ENCODE measurements around the gene PIK3C2G.
"Not testable (repeated sequence)": the region's sequence is repeated elsewhere in the genome, so short reads cannot be mapped to it uniquely, and the experiment has no call there.

PIK3C2G gene, protein sequence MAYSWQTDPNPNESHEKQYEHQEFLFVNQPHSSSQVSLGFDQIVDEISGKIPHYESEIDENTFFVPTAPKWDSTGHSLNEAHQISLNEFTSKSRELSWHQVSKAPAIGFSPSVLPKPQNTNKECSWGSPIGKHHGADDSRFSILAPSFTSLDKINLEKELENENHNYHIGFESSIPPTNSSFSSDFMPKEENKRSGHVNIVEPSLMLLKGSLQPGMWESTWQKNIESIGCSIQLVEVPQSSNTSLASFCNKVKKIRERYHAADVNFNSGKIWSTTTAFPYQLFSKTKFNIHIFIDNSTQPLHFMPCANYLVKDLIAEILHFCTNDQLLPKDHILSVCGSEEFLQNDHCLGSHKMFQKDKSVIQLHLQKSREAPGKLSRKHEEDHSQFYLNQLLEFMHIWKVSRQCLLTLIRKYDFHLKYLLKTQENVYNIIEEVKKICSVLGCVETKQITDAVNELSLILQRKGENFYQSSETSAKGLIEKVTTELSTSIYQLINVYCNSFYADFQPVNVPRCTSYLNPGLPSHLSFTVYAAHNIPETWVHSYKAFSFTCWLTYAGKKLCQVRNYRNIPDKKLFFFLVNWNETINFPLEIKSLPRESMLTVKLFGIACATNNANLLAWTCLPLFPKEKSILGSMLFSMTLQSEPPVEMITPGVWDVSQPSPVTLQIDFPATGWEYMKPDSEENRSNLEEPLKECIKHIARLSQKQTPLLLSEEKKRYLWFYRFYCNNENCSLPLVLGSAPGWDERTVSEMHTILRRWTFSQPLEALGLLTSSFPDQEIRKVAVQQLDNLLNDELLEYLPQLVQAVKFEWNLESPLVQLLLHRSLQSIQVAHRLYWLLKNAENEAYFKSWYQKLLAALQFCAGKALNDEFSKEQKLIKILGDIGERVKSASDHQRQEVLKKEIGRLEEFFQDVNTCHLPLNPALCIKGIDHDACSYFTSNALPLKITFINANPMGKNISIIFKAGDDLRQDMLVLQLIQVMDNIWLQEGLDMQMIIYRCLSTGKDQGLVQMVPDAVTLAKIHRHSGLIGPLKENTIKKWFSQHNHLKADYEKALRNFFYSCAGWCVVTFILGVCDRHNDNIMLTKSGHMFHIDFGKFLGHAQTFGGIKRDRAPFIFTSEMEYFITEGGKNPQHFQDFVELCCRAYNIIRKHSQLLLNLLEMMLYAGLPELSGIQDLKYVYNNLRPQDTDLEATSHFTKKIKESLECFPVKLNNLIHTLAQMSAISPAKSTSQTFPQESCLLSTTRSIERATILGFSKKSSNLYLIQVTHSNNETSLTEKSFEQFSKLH (N-terminal part only)

DNA sequence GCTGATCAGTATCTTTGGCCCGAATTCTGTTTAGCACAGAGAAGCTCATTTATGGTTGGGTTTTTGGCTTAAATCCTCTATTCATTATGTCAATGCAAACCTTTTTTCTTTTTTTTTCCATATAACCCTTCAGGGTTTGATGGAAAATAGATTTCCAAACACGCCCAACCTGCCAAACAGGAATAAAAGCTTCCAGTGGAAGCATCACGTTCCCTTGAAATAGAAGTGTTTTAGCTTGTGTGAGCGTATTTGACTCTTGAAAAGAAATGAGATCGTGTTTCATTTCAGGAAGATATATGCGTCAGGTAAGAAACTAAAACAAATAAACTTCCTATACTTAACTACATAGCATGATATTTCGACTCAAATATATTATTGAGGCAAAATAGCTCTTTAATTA, at the start of gene PIK3C2G:
Gene PIK3C2G (plus strand): TSS at position 246 of the 400 bp plus-strand sequence. CDS start 20,564 bp downstream, outside the sequence.
- no peak for DNase-seq (ENCODE audit: low spot score)

DNA sequence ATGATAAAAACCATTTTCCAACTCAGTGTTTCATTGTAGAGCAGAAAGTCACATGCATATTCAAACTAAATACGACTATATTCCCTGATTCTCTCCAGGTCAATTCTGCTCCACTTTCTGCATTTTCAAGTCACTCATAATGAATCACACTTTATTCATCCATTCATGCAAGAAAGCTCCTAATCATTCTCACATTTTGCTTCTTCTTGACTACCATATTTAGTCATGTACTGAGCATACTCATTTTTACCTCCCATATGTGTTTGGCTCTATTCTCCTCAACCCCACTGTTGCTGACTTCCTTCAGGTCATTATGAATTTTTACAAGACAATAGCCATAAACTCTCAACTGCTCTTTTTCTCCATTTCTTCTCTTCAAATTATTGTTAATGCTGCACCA, 43.4 kb upstream of the PIK3C2G start:
- DNase-seq (ENCODE audit: low spot score), result no peak

DNA sequence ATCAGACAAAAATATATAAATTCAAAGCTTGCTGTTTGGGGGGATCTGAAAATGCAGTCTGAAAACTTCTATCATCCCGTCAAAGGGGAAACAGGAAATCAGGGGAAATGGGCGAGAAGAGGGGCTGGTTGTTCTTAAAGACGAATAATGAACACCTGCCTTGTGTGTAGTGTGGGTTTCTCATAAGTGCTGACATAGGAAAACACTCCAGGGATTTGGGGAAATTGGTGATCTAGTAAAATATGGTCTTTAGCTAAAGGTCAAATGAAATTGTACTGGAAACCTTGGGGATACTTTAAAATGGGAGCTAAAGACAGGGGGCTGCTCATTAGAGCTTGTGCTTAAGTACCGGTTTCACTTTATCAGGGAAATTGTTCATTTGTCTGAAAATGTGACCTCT, 39.6 kb upstream of the PIK3C2G start:
- no peak for DNase-seq (ENCODE audit: low spot score)

DNA sequence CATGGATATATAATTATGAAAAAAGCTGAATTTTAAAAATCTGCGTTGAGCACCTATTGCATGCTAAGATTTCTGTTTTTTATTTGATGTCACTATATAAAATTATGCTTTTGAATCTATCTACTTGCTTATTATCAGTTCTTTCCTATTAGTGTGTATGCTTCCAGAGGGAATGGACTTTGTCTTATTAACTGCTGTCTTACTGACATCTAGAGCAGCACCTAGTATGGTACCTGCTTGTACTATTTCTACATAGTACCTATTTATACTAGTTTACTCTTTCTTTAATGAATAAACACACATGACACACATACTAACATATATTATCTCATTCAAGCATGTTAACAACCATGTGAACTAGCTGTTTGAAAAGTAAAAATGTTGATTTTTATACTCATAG, 38.6 kb upstream of the PIK3C2G start:
- no peak for DNase-seq (ENCODE audit: low spot score)

DNA sequence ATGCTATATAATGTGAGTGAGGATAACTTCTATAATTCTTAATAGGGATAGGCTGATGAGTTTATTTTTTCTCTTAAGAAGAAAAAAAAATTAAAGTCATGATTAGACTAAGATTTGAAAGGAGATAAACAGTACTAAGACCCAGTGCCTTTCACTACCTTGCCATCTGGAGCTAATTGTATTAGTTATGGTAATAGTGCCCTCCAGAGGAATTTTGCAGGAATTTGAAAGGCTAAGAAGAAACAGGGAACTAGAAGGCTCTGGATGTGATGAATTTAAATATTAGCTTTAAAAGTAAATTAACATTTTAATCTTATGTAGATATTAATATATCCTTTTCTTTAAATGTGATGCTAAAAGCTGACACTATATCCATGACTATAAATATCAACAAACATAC, 36.6 kb upstream of the PIK3C2G start:
- peak; percentile 29 for DNase-seq (ENCODE audit: low spot score)

DNA sequence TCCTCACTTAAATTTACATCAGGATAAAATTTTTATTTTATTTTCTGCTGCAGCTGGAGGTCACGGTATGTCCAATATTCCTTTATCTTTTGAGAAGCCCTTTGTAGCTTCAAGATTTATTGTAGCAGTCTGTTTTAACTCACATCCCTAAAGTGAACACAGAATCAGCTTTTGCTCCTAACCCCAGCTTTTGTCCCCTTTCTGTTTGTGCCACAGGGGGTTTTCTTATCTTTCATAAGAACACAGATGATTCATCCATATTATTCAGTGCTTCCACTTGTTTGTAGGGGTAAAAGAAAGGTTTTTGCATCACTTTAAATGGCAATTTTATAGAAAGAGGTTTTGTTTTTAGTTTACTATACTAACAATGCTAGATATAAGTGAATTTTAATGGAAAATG, 21.8 kb upstream of the PIK3C2G start:
- no peak for DNase-seq (ENCODE audit: low spot score)

DNA sequence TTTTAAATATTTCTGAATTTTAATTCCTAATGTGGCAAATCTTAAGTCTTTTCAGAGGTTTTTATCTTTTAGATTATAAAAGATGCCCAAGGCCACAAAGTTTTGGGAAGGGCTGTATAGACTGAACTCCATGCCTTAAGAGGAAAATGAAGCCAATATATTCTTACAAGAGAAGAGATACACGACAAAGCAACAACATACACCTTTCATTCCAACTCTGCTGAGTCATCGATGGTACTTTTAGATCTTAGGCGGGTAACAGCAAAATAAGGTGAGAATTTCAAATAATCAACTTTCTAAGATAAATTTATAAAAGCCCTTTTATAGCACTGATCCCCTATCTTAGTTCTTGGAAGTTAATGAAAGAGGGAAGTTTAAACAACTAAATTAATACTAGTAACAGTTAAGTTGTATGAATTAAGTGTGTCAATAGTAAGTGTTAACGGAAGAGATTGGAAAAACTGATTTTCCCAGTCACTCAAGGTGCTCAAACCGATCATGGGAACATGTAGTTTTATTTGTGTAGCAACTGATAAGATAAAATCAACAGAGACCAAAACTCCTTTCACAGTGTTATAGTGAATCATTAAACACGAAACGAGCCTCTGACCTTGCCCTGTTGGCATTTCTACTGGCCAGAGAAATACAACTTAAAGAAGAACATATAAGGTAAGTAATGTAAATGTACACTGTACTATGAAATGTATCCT, 18.8 kb upstream of the PIK3C2G start:
- no peak for DNase-seq (ENCODE audit: low spot score)

DNA sequence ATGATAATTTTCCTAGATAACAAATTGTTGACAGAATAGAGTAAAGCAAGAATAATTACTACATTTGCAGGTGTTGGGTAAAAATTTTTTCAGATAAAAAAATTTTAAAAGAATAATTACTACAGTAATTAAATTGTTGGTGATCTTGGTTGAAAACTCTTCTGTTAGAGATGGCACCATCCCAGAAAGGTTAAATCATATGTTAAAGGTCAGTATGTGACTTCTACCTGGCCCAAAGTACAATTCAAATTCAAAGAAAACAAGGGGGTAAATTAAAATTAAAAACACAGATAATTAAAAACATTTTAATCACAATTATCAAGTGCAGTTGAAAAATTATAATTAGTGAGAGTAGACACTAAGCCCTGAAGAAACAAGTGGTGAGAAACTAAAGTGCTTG, 18.1 kb upstream of the PIK3C2G start:
- DNase-seq (ENCODE audit: low spot score), result no peak

DNA sequence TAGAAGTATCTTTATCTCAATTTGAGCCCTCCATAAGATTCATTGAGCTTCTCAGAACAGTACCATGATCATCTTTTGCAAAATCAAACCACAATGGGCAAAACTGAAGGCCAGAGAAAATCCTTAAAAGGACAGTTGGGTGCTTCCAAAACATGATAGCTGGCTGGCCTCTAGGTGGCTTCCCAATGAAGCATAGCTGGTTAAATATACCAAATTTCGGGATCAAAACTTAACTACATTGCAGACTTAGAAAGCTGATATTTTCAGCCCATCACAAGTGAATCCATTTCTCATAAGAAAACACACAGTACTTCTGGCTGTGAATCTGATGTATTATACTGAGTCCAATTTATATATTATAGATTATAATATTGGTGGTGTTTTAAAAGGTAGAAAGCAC, 15.3 kb upstream of the PIK3C2G start:
- DNase-seq (ENCODE audit: low spot score), result no peak

DNA sequence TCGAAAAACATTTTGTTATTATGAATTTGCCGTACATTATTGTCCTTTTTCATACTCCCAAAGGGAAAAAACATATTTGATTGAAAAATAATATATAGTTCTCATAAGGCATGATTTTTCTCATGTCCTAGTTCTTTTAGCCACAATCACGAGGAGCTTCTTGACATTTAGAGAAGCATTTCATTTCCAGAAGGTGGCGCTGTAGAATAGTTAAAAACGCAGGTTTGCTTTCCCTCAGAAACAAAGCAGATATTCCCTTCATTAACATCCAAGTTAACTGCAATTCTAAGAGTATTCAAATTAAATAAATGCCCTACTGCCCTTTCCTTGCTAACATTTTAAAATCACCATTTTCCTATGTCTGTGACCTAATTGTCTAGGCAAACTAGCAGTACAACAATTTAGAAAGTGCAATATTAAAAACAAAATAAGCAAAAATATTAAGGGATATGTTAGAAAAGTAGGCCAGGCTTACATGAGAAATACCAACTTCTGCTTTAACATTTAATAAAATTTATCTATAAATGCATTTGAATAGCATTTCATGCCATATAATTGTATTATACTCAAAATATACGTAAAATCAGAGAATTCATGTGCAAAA, 10.9 kb upstream of the PIK3C2G start:
- DNase-seq (ENCODE audit: low spot score), result peak; percentile 65

DNA sequence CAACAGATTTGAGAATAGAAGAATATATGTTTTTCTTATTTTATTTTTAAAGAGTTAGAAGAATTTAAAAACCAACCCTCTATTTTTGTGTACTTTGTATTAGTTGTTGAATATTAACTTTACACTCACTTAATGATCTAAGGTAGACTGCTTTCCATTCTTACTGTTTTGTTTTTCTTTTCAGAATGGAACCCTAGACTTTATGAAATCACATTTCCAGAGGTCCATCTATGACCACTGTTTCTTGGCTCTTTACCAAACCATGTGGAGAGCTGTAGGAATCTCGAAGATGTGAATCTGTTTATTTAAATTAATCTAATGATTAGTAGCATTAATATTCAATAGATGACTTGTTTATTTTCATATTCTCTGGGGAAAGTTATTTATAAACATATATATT, 7.2 kb upstream of the PIK3C2G start:
- no peak for DNase-seq (ENCODE audit: low spot score)

DNA sequence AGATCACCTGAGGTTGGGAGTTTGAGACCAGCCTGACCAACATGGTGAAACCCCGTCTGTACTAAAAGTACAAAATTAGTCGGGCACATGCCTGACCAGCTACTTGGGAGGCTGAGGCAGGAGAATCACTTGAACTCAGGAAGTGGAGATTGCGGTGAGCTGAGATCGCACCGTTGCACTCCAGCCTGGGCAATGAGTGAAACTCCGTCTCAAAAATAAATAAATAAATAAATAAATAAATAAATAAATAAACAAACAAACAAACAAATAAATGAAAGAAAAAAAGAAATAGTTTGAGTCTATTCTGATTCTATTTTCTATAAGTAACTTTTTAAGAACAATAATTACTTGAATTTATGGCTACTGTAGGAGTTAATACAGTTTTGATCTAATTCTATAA, 6.3 kb upstream of the PIK3C2G start:
- DNase-seq (ENCODE audit: low spot score), result not testable (repeated sequence)

DNA sequence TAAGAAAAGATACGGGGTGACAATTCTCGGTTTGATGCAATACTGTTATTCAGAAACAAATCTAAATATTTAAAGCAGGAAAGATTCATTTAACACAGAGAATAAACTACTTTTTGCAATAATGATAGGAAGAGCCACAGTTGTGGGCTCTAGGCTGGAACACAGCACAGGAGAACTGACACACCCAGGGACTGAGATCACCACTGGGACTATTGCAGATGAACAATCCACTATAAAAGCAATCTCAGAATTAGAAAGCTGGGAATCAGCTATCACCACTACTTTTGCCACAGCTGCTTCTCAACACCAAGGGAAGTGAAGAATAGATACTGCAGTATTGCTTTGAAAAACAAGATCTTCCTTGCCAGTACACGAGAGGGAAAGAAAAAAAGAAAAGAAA, 4.1 kb upstream of the PIK3C2G start:
- no peak for DNase-seq (ENCODE audit: low spot score)

DNA sequence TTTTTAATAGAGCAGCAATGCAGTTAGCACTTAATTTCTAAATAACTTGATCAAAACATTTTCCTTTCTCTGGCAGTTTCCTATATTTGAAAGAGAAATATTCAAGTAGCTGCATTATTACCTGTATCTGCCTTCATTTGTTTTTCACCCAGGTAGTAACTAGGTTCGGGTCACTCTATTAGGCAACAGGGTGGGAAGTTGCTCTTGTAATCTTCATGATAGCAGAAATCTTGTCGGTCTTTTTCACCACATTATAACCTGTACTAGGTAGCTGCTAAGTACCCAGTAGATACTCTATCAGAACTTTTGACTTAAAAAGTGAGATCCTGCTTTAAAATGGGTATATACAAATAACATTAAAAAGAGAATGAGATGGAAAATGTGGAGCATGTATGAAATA, 2.4 kb upstream of the PIK3C2G start:
- DNase-seq (ENCODE audit: low spot score), result no peak

DNA sequence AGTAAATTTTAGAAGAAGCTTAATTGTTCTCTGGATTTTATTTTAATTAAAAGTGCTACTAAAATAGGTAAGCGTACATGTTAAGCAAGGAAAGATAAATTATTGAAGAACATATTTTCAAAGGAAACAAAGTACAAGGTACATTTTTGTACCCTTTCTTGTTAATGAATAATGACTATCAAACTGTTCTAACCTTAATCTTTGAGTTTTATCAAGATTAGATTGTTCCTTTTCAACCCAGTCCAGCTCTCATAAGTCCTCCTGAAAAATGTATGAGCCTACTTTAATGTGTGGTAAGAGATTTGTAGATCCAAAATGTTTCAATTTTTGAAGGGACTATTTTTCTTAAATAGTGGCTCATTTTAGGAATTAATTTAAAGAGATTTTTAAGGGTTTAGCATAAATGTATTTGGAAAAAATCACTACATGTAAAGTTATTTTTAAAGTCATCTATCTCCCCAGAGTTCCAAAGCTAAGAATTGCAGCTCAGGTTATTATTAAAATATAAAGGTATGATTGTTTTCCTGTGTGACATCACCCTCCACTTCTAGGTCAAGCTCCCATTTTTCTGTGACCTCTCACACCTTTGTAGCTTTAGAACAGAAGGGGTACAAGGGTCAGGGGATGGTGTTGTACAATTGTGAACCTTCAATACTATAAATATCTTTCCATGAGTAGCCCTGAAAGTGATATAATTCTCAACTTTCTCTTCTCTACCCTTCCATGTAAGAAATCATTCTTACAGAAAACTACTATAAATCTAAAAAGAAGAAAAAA, 1.2 kb upstream of the PIK3C2G start:
- DNase-seq (ENCODE audit: low spot score), result no peak

DNA sequence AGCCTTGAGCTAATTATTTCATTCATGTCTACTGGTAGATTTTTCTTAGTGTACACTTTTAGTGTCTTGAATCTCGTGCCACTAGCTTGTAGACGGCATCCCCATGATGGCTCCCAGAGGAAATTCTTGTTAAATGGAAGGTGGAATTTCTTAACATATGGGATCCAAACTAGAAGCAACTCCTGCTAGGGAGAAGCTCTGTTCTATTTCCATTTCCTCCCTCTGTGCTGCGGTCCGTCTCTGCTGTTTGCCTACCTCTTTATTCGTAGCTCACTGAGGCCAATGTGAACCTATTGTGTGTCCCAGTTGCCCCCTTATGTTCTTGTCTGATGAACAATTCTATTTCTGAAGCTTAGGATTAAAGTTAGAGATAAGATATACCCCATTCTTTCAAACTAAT, 588 bp downstream of the PIK3C2G start:
- no peak for DNase-seq (ENCODE audit: low spot score)

DNA sequence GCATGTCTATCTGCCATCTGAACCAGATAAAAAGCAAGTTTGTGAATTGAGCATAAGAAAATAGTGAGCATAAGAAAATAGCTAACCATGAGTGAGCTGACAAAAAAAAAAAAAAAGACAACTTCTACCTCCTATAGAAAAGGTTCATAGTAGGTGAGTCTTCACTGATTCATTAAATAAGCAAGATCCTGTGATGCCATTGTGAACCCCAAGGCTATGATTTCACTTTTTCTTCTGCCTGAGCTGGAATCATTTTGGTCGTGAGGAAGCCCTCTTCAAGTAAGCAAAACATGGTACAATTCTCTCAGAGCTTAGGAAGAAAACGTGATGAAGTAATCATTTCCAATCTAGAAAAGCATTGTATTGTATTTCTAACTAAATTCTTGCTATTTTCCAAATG, 1.2 kb downstream of the PIK3C2G start:
- DNase-seq (ENCODE audit: low spot score), result no peak

DNA sequence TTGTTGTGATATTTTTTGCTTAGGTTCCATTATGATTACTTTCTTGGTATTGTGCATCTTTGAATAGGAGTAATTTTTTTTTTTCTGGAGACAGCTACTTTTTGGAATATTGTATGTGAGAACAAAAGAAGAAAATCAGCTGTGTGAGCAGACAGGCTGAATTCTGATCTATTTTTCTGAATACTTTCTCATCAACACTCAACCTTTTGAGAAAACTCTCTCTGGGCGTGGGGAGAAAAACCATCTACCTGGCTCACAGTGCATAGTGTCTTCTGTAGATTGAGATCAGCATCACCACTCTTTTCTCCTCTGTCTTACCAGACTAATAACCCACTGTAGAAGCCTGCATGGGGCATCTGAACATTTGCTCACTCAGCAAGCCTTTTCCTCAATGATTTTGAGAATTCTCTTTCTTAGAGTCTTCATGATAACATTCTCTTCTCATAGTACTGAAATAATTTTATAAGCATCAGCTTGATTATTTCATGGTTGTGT, 3.3 kb downstream of the PIK3C2G start:
- no peak for DNase-seq (ENCODE audit: low spot score)

DNA sequence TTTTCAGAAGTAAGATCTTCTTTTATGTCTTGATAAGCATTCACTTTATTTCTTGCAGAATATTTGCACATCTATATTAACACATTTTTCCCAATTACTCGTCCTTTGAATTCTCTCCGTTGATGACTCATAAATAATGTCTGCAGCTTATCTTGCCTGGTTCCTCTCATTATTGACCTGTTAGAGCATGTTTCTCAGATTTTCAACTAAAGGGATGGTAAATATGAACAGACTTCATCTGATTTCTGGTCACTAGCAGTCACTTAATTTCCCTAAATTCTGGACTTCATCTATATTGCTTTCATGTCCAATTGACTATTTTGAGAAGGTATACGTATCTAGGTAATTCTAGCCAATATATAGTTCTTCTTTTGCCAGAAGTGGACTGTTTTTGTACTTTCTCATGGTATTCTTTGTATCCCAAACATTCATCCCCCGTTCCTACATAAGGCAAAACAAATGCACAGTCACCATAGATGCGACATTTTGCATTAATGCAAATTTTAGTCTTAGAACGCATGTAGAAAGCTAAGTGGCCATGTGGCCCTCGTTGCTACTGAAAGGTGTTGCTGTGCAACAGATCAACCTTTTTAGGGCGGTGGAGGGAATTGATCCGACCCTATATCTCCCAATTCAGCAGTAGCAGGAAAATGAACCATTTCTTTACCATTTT, 6.2 kb downstream of the PIK3C2G start:
- DNase-seq (ENCODE audit: low spot score), result no peak

DNA sequence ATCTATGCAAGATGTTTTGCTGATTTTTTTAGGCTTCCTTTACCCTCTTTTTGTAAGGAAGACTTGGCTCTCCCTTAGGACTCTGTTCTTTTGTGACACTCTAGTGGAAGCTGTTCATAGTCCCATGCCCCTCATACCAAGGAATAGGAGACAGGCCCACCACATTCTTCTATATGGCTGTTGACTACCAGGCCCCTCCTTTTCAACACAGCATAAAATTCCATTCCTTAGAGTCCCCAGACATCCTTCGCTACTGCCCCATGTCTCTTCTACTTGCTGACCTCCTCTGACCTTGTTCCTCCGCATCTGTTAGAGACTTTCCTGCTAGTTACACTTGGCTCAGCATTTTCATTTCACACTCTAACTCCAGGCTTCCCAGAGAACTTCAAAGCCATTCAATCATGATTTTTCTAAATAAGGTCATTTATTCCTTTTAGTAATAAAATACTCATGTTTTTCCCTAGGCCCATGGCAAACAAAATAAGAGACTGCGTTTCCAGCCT, 9.7 kb downstream of the PIK3C2G start:
- DNase-seq (ENCODE audit: low spot score), result no peak

Measured in putamen (tissue), 1 donor.